OCI-LY1 (cell line): ENCODE data around the gene TANC1.

Experiments
- H2AFZ ChIP-seq: fragments of 200-600 bp; sonication (generic), shearing (Covaris generic); 2 replicates; pipeline ENCODE4 v1.6.0; 2014; ENCODE audit warnings: antibody characterized with exemption, mild to moderate bottlenecking, low read length
- H3F3A ChIP-seq: fragments of 200-600 bp; sonication (generic), shearing (Covaris generic); 2 replicates; pipeline ENCODE4 v1.6.0; 2014; ENCODE audit warnings: mild to moderate bottlenecking, antibody characterized with exemption, low read length, moderate library complexity; ENCODE audit not compliant: insufficient read depth
- H3K27ac ChIP-seq: fragments of 200-600 bp; sonication (generic); 2 replicates; pipeline ENCODE4 v1.5.1; 2014; ENCODE audit warnings: low read length, mixed run types, mild to moderate bottlenecking, low read depth; ENCODE audit not compliant: poor library complexity, severe bottlenecking
- H3K27me3 ChIP-seq: fragments of 200-600 bp; sonication (generic); 2 replicates; pipeline ENCODE4 v1.6.0; 2014; ENCODE audit warnings: antibody characterized with exemption, mild to moderate bottlenecking, low read length, moderate library complexity; ENCODE audit not compliant: insufficient read depth
- H3K36me3 ChIP-seq: fragments of 200-600 bp; sonication (generic); 2 replicates; pipeline ENCODE4 v1.6.1; 2014; ENCODE audit warnings: mild to moderate bottlenecking, antibody characterized with exemption, low read length, moderate library complexity, mixed read lengths; ENCODE audit not compliant: insufficient read depth
- H3K4me1 ChIP-seq: fragments of 200-600 bp; sonication (generic); 2 replicates; pipeline ENCODE4 v1.5.1; 2014; ENCODE audit warnings: mild to moderate bottlenecking, low read length, moderate library complexity; ENCODE audit not compliant: insufficient read depth, severe bottlenecking
- H3K4me2 ChIP-seq: fragments of 200-600 bp; sonication (generic), shearing (Covaris generic); 2 replicates; pipeline ENCODE4 v1.6.1; 2014; ENCODE audit warnings: low read length
- H3K4me3 ChIP-seq: fragments of 200-600 bp; sonication (generic); 2 replicates; pipeline ENCODE4 v1.5.1; 2014; ENCODE audit warnings: low read length, low read depth, mild to moderate bottlenecking, mixed read lengths; ENCODE audit not compliant: poor library complexity, severe bottlenecking
- H3K79me2 ChIP-seq: fragments of 200-600 bp; shearing (Covaris generic); 2 replicates; pipeline ENCODE4 v1.6.1; 2016; ENCODE audit warnings: mixed run types, low read length, mixed read lengths; ENCODE audit not compliant: insufficient read depth
- H3K9ac ChIP-seq: fragments of 200-600 bp; sonication (generic), shearing (Covaris generic); 2 replicates; pipeline ENCODE4 v1.6.1; 2014; ENCODE audit warnings: mild to moderate bottlenecking, low read length, mixed read lengths
- H3K9me2 ChIP-seq: fragments of 200-600 bp; sonication (generic), shearing (Covaris generic); 2 replicates; pipeline ENCODE4 v1.6.1; 2014; ENCODE audit warnings: low read depth, mild to moderate bottlenecking, low read length, mixed read lengths
- H3K9me3 ChIP-seq: fragments of 200-600 bp; shearing (Covaris generic); 2 replicates; pipeline ENCODE4 v1.6.1; 2014; ENCODE audit warnings: low read length, mixed read lengths
- H4K20me1 ChIP-seq: fragments of 200-600 bp; sonication (generic), shearing (Covaris generic); 2 replicates; pipeline ENCODE4 v1.6.0; 2016; ENCODE audit warnings: mild to moderate bottlenecking, low read length; ENCODE audit not compliant: insufficient read depth
- EZH2 ChIP-seq: fragments of 200-600 bp; sonication (generic), shearing (Covaris generic); IDR thresholded peaks from 2 replicates; pipeline ENCODE4 v1.8.0; 2017; ENCODE audit warnings: borderline replicate concordance, mixed run types, mild to moderate bottlenecking, antibody characterized with exemption, low read length, moderate library complexity, mixed read lengths
- TF ChIP-seq, protein P1 (sequence below): fragments of 200-600 bp; sonication (generic), shearing (Covaris generic); IDR thresholded peaks from 2 replicates; pipeline ENCODE4 v1.5.1; 2017; ENCODE audit warnings: mild to moderate bottlenecking, antibody characterized with exemption, low read length, moderate library complexity, mixed read lengths

TANC1 gene

DNA sequence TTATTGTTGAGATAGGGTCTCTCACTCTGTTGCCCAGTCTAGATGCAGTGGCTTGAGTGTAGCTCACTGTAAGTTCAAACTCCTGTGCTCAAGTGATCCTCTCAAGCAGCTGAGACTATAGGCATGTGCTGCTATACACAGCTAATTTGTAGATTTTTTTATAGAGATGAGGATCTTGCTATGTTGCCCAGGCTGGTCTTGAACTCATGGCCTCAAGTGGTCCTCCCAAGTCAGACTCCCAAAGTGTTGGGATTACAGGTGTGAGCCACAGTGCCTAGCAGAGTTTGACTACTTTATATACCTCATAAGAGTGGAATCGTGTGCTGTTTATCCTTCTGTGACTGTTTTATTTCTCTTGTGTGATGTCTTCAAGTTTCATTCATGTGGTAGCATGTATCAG, 60.3 kb downstream of the TANC1 start:
- Histone ChIP-seq H3K4me3 (no peak overlapping the region), H3F3A (no peaks in the 10 kb centered on the region), H3K9me2 (no peaks in the 10 kb centered on the region), H2AFZ (no peak overlapping the region), H3K9me3 (no peaks in the 10 kb centered on the region), H3K36me3 (no peaks in the 10 kb centered on the region), H3K27me3 (no peaks in the 10 kb centered on the region), H3K4me1 (no peaks in the 10 kb centered on the region), H3K79me2 (no peaks in the 10 kb centered on the region), H4K20me1 (no peaks in the 10 kb centered on the region), H3K9ac (no peak overlapping the region), H3K4me2 (no peak overlapping the region), H3K27ac (no peak overlapping the region)
- no peak for TF ChIP-seq EZH2
- TF ChIP-seq, protein P1, sequence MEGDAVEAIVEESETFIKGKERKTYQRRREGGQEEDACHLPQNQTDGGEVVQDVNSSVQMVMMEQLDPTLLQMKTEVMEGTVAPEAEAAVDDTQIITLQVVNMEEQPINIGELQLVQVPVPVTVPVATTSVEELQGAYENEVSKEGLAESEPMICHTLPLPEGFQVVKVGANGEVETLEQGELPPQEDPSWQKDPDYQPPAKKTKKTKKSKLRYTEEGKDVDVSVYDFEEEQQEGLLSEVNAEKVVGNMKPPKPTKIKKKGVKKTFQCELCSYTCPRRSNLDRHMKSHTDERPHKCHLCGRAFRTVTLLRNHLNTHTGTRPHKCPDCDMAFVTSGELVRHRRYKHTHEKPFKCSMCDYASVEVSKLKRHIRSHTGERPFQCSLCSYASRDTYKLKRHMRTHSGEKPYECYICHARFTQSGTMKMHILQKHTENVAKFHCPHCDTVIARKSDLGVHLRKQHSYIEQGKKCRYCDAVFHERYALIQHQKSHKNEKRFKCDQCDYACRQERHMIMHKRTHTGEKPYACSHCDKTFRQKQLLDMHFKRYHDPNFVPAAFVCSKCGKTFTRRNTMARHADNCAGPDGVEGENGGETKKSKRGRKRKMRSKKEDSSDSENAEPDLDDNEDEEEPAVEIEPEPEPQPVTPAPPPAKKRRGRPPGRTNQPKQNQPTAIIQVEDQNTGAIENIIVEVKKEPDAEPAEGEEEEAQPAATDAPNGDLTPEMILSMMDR: no peak

DNA sequence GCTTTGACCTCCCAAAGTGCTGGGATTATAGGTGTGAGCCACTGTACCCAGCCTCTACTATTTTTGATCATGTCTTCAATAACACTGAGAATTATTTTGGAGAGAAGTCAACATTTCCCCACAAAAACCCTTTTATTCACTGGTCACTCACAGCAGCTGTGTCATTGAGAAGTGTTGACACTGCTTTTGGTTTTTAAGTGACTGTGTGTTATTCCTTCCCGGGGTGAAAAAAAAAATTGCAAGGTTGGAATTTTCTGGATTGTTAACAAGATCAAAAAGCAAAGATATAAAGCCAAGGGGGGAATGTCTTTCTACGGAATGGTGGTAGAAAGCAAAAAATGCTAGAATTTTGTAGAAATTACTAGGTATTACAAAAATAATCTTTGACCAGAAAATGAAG, 61.5 kb downstream of the TANC1 start:
- Histone ChIP-seq H3K79me2 (no peaks in the 10 kb centered on the region), H3K4me2 (no peak overlapping the region)

DNA sequence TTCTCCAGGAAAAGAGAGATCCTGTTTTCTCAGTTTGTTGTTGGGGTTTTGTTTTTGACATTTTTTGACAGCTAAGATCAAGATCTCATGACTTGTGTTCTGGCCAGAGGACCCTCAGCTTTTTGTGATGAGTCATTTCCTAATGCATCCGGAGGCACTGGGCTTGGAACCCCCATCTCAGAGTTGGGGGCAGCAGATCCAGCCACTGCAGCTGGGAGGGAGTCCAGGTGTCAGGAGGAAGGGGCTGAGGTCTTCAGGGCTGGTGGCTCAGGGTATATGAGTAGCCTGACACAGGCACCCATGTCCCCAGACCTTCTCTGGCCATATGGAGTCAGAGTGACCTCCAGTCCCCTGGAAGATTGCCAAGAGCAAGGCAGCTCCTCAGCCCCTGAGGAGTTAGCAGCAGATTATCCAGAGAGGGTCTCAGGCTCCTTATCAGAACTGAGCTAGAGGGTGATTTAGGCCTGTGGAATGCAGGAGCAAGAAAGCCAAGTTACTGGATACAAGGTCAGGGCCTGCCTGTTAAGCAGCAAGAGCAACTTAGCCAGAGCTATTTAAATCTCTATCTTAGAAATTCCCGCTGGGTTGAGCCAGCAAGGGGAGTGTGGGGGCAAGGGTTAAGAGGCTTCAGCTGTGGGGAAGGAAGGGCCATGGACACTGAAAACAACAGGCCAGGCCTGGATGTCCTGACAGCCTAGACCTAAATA, 62.4 kb downstream of the TANC1 start:
- Histone ChIP-seq H3K9me3 (no peaks in the 10 kb centered on the region), H3K4me2 (no peak overlapping the region), H3F3A (no peaks in the 10 kb centered on the region), H4K20me1 (no peaks in the 10 kb centered on the region), H3K9me2 (no peaks in the 10 kb centered on the region), H3K79me2 (no peaks in the 10 kb centered on the region), H3K4me3 (no peak overlapping the region), H3K27ac (no peak overlapping the region), H3K36me3 (no peaks in the 10 kb centered on the region), H3K9ac (no peak overlapping the region), H3K27me3 (no peaks in the 10 kb centered on the region), H3K4me1 (no peaks in the 10 kb centered on the region), H2AFZ (no peak overlapping the region)
- no peak for TF ChIP-seq EZH2
- TF ChIP-seq, protein P1: no peak

More for the DNA sequence above, 61.5 kb downstream of the TANC1 start:
- no peaks in the 10 kb centered on the region for H3K36me3 ChIP-seq
- H3F3A ChIP-seq: no peaks in the 10 kb centered on the region
- no peak overlapping the region for H3K27ac ChIP-seq
- H3K4me1 ChIP-seq: no peaks in the 10 kb centered on the region
- H4K20me1 ChIP-seq: no peaks in the 10 kb centered on the region
- H3K9me3 ChIP-seq: no peaks in the 10 kb centered on the region
- TF ChIP-seq, protein P1: no peak
- no peak for TF ChIP-seq EZH2
- no peak overlapping the region for H3K9ac ChIP-seq
- no peak overlapping the region for H3K4me3 ChIP-seq
- H3K9me2 ChIP-seq: no peaks in the 10 kb centered on the region
- no peak overlapping the region for H2AFZ ChIP-seq
- no peaks in the 10 kb centered on the region for H3K27me3 ChIP-seq
